NCI-H2029 (cell line): ENCODE results near the gene ADCY1.

Experiments
- DNase-seq: peaks from one replicate; lab custom pipeline; 2025; lab: John Stamatoyannopoulos, UW

The ADCY1 gene

DNA sequence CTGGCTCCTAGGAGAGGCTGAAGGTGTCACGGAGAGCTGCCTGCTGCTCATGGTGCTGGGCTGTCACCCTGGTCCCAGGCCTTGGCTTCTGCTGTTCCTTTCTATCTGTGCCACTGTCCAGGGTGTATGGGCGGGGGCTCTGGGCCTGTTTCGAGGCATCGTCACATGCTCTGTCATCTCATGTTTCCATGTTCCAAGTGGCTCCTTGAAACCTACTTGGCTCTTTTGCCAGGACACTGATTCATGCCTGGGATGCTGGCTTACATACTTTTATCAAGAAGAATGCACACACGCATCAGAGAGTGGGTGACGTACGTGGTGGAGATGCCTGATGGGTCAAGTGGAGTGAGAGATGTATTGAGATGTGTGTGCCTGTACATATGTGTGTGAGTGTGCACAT is 50.9 kb downstream of the ADCY1 start:
- DNase-seq: no peak

DNA sequence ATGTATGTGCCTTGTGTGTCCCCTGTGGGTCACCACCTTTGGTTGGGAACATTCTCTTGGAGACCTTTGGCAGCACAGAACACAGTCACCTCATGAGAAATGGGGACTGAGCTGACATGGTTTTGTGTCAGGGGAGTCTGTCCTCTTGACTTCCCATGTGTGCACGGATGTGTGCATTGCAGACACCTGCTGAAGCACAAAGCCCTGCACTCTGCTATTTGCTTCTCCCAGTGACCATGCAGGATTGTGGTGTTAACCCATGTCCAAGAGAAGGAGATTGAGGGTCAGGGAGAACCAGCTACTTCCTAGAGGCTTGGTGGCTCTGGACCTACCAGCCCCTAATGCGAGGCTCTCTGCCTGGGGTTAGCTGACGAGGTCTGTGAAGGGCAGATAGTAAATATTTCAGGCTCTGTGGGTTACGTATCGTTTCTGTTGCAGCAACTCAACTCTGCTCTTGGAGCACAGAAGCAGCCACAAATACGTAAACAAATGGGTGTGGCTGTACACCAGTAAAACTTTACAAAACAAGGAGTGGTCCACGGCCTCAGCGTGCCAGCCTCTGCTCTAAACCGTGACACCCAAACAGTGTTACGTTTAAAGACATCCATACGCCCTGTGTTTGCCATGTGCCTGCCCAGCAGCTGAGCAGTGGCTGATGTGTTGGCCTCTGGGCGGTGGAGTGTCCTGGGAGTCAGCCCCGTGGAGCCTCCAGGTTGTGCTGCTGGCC is 51.7 kb downstream of the ADCY1 start:
- DNase-seq: no peak

DNA sequence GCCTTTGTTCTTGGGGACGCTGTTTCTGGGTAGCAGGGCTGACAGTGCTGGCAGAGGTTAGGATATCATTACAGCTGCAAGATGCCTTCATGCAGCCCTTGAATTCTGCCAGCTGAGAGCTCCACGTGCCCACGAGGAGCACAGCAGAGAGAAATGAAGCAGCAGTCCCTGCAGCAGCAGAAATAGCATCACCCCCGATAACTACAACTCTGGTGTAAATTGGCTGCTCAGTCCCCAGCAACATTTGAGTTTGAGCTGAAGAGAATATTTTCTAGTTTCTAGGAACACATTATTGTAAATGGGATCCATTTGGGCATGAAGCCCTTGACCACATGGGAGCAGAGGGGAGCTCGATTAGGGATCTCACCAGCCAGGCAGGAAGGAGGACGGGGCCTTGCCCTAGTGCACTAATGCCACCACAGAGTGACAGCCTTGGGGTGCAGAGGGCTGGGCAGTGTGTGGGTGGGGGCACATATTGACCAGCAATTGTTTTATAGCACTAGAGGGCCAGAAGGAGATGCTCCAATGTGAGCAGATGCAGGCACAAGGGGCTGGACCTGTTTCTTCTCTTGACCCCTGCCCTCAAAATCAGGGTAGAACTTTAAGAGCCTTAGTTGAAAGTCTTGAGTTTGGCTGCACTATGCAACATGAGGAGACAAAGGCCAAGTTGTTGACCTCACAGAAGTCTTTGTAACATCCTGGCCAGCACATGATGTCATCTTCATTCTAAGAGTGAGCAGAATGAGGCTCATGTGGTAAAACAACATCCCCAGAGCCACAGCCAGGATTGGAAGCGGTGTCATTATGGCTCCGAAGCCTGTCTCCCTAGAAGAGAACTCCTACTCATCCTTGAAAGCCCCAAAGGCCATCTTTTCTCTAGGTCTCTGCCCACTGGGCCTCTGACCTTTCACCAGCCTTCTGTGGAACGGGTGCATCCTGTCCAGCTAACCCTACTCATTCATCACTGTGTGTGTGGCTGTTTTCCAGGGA is 52.6 kb downstream of the ADCY1 start:
- no peak for DNase-seq

DNA sequence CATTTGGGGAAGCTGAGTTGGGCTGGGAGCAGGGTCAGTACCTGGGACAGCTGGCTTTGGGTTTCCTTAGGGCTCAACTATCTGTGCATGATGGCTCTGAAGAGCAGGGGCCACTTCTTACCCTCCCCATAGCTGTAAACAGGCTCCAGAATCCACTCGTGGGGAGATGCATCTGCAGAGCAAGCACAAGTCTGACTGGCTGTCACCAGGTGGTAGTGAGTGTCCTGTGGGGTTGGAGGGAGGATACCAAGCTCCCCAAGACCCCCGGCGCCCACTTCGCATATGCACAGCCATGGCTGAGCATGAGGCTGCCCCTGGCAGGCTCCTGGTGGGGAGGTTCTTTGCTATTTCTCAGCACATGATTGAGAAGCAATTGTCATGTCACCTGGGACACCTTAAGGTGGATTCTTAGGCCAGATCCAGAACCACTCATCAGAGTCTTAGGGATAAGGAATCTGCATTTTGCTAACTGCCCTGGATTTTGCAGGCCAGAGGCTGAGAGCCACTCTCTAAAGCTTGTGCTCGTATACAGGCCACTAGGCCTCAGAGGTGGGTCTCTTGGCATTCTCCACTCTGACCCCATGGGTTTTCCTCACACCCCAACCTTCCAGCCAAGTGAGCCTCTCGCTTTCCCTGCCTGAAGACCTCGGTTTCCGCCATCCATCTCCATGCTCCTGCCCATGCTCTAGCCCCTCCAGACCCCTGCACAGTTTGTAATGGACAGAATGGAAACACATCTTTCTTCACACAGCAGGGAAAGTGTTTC is 53.7 kb downstream of the ADCY1 start:
- no peak for DNase-seq

DNA sequence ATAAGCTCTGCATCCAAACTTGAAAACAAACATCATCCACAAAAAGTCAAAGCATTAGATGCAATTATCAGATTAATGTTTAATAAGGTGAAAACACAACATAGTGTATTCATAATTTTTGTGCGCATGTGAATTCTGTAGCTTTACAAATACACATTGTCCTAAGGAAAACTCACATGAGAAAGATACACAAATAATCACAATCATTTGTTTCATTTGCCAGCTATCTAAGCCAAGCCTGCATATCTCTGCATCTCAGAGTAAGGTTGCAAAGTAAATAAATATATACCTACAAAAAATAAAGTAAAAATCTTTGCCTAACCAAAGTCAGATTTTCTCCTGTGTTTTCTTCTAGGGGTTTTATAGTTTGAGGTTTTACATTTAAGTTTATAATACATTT is 57.4 kb downstream of the ADCY1 start:
- no peak for DNase-seq

DNA sequence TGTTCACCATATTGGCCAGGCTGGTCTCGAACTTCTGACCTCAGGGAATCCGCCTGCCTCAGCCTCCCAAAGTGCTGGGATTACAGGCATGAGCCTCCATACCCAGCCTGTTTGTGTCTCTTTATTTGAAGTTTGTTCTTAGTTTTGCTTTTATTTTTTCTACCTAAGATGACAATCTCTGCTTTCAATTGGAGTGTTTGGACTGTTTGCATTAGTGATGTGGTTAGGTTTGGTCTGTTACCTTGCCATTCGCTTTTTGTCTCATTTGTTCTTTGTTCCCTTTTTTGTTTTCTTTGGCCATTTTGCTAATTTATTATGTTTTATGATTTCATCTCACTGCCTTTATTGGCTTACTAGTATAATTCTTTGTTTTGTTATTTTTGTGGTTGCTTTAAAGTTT is 62.6 kb downstream of the ADCY1 start:
- no peak for DNase-seq

DNA sequence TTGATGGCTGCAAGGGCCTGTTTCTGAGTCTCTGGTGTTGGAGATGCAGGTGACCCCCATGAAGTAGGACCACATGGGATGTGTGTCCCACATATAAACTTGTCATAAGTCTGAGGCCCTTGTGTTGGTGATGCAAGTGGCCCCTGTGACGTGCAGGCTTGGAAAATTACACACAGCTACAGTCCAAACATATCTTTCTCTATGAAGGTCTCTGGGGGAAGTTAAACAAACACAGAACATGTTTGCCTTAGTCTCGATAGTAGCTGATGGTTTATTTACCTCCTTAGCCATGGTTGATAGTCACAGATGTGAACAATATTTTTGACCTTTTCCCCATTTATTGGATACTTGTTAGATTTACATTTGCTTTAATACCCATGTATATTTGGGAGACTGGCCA is 64.7 kb downstream of the ADCY1 start:
- DNase-seq: peak; percentile 42

DNA sequence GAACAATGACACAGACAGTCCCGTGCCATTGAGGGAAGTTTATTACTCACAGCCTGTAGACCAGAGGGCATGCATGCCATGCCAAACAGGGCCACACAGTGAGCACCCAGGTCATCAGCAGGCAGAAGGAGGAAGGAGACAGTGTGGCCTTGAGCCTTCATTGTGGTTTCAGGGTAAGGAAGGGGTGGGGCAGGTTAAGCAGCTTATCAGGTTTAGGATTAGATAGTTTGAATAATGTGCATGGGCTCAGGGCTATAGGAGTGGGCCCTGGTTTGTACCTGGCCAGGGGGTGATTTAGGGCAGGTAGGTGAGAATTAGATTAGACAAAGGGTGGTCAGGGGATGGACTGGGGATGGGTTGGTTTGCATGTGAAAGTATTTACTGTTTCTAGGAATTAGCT is 67.9 kb downstream of the ADCY1 start:
- no peak for DNase-seq

DNA sequence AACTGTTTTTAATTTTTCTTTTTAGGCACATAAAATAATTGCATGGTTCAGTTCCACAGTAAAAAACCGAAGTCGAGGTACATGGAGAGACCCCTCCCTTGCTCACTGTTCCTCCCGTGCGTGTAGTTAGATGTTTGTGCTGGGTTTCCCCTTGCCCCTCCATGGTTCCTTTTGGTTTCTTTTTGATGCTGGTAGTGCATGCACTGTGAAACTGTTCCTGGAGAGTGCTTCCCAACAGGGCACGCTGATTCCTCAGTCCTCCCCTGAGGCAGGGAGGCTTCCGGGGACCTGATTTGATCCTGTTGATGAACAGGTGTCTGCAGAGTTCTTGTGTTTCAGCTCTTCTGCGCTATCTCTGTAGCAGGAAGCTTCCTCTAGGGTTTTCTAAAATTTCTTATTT is 69.5 kb downstream of the ADCY1 start:
- no peak for DNase-seq

DNA sequence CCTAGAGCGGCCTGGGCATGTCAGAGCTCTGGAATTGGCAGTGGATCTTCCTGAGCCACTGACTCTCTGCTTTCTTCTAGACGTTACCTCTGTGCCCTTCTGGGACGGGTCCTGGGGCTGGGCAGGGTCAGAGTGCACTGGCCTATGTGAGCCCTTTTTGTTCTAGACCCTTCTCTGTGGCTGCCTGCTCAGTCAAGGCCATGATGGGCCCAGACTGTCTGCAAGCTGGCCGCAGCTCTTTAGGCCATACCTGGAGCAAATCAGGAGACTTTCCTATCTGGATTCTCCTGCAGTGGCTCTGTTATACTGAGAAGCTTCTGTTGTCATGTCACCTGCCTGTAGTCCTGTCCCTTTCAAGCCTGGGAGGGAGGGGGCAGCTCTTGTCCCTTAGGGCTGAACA is 70.1 kb downstream of the ADCY1 start:
- DNase-seq: no peak

DNA sequence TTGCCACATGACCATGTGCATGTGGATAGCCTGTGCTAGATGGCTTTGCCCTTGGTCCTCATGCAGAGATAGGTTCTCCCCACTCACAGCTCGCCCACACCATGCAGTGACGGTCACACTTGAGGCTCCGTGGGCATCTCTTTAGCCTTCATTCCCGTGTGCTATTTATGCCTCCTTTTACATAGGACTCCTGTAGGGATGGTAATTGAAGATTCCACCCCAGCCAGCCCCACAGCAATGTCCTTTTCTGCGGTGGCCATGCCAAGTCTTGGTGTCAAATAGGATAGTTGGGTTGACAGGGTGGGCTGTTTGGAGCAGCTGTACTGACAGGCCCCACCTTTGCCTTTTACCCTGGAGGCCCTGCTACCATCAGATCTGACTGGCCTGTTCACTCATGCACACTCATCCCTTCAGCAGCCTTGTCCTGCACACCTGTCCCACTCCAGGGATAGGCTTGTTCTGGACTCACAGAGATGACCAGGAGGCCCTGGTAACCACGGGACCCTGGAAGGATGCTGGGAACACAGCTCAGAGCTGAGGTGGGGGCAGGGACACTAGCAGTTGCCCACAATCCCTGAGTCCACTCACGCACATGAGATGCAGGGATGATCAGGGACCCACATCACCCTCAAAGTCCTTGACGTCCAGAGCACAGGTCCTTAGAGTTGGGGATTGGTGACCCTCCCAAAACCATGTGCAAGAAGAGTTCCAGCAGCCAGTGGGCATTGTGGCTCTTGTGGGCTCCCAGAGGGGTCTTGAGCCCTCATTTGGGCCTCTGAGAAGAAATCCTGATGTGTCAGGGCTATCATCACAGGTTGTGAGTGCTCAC is 71.2 kb downstream of the ADCY1 start:
- DNase-seq: no peak

DNA sequence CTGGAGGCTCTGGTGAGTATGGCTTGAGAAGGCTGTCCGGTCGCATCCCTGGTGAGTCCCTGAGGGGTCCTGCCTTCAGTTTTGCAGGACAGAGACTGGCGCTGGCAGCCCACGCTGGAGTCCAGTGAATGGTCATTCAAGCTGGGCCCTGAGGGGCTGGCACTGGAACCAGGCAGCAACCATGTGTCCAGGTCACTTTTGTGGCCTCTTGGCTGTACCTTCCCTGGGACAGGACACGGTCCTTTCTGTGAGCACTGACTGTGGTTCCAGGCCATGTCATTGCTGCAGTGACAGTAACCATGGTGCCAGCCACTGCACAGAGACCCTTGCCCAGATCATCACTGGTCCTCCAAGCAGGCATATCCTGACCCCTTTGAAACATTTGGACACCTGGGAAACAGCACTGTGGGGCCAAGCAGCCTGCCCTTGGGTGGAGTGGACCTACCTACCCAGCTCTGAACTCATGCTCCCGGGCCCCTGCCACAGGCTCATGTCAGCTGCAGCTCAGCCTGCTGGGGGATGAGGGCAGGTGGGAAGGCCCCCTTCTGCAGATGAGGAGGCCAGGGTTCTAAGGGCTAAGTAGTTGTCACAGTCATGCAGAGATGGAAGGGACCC is 72.1 kb downstream of the ADCY1 start:
- no peak for DNase-seq

DNA sequence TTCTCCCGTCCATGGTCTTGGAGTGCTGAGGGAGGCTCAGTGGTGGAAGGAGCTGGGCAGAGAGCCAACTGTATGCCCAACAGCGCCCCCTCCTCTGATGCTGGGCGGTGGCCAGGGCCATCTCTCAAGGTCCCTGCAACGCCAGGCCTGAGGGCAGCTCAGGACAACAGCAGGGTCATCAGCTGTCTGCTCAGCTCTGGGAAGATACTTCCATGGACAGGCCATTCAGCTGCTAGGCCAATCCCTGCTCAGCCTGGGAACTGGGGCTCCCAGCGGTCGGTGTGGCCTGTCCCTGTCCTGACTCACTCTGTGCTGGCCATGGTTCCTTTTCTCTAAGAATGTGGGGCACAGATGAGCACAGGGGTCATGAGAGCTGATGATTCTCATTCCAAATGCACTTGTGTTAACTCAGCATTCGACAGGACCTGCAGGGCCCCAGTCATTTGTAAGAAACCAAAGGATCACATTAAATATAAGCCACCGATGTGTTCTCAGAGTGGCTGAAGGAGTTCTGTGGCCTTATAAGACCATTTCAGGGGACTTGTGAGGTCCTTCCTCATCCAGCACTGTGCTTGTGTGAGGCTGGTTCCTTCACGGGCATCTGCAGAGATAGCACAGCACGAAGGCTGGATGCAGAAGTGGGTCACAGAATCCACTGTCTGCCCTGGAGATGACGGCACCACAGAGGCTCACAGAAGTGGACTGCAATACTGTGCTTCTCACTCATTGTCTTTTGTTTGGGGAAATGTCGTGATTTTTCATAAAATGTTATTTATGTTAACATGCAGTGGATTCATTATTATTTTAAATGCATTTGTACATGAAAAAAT is 73.0 kb downstream of the ADCY1 start:
- DNase-seq: no peak

DNA sequence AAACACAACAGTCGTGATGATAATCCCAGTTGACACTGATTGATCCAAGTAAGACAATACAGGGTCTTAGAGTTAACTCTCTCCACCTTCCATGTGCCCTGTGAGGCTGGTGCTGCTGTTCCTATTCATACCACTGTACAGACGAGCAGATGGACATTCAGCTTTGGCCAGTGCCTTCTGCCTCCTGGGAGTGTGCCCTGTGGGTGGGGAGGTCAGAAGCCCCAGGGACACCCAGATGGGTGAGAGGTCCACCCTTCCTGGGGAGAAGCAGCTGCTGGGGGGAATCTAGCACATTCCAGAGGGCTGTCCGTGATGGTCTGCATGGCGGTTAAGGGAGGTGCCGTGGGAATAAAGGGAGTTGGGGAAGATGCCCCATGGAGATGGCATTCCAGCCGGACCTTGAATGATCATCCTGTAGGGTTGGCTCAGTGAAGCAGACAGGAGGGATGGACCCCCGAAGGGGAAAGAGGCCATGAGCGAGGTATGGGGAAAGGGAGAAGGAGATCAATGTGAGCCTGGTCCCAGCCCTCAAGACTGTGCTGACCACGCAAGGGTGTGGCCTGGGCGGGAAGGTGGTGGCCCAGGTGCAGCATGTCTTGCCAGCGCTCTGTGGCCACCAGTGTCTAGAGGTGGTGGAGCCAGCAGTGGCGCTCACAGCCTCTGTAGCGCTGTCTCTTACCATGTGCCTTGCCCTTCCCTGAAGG is 74.0 kb downstream of the ADCY1 start:
- DNase-seq: no peak

DNA sequence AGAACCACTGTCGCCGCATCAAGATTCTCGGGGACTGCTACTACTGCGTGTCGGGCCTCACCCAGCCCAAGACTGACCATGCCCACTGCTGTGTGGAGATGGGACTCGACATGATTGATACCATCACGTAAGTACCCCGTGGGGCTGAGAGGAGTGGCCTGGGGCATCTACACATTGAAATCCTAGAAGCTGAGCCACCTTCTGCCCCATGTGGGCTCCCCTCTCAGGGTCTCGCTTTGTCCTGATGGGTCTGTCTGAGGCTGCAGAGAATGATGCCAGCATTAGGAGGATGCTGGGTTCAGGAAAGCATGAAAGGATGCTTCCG is 74.5 kb downstream of the ADCY1 start:
- DNase-seq: no peak

DNA sequence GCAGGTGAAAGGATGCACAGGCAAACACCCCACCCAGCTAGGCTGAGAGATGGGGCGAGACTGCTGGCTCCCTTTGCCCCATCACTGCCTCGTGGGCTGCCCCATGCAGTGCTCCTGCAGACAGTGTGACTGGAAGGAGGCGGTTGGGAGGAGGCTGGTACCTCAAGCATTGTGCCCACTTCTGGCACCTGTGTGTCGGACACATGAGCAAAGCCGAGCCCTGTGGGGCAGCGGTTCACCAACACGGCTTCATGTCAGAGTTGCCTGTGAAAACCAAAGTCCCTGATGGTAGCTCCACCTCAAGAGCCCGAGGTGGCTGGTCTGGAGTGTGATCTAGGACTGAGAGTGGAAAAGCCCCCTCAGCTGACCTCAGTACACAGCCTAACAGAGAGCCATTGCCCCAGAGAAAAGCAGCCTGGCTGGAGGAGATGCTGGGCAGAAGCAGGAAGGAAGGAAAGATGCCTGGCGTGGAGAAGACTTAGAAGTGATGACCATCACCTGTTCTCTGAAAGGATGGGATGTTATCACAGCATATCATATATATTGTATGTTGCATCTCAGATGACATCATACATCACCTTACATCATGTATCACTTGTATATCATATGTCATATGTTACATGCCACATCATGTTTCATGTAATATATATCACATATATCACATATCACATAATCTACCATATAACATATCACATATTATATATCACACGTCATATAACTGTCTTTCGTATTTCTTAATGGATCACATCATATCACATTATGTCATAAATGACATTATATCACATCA is 75.6 kb downstream of the ADCY1 start:
- DNase-seq: no peak

DNA sequence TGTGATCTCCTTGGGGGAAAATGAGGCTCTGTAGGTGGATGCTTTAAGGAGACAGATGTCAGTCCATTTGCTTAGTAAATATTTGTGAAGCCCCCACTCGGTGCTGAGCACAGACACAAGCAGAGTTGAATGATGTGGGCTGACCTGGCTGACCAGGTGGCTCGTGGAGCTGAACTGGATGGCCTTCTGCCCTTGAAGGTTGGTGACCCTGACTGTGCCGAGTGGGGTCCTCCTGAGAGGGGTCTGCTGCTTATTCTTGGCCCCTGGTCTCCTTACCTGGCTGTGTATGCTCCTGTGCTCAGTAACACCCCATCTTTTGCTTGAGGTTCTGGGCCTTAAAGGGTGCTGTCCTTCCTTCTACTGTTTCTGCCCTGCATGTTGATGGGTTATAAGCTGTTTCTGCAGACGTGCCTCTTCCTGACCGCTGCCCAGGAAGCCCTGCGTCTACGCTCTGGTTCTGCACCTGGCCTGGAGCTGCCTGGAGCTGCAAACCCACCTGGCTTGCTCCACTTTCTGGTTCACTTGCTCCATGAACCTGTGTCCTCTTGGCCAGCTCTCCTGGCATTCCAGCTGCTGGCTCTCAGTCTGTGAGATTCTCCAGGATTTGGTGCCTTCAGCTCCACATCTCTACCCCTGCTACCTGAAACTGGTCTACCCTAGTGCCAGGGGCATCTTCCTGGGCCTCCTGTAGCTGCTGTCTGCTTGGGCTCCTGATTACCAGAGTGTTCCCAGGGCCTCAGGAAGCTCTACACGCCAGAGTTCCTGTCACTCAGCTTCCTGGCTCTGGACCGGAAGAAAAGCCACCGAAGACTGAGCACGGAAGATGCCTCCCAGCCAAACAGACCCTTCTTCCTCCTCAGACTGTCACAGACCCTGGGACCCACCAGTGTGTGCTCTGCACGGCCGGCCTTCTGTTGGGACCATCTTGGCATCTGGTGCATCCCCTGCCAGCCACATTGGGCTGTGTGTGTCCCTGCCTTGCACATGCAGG is 76.5 kb downstream of the ADCY1 start:
- no peak for DNase-seq

DNA sequence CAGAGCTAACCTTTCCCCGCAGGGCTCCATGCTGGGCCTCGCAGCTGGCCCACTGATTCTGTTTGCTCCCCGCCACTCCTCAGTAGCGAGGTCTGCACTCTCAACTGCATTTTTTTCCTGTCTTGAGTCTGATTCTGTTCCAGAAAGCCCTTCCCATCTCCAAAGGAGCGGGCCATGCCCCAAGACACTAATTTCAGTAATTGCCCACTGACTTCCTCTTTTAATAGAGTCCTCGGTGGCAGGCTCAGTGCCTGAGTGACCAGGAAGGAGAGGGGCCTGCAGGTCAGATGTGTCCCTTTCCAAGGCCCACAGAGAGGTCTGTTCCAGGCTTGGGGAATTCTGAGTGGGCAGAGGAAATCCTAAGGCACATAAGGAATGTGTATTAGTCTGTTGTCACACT is 77.4 kb downstream of the ADCY1 start:
- DNase-seq: no peak
